IMR-90 (cell line): Measurements from ENCODE around the gene SBK2. TPM values are rescaled to one million over a fixed set of nuclear protein-coding genes. Genes with fewer than 3 reads are reported as not detected.
A peak's percentile ranks its signal among the peaks of the same experiment; 100 is the strongest.

Experiments used
- ATAC-seq: fragments of 200-7000 bp; cut with Tn5 transposase; 2 replicates; pipeline ENCODE4 v1.9.1; 2020; ENCODE audit warnings: low read depth, mild to moderate bottlenecking, moderate library complexity
- BruUV-seq: library from RNA; stranded (reverse); fragments of 400-500 nt; replicated peaks from 2 replicates; lab custom pipeline; 2021; lab: Mats Ljungman, UMichigan
- CTCF ChIA-PET: fragments of 300-600 bp; formaldehyde crosslinking; extraction: SDS; loops from one replicate; lab custom pipeline; 2021; ENCODE audit warnings: antibody characterized with exemption; lab: Yijun Ruan, JAX
- POLR2A ChIA-PET: fragments of 300-600 bp; sonication (Branson Sonifier 250); formaldehyde crosslinking; loops from one replicate; lab custom pipeline; 2022; ENCODE audit warnings: antibody characterized with exemption; ENCODE audit not compliant: unreplicated experiment; lab: Charles Lee
- DNase-seq: peaks from one replicate; pipeline ENCODE4 v3.0.0; 2013
- H2AFZ ChIP-seq: replicated peaks from 2 replicates; pipeline ENCODE3; 2013; ENCODE audit warnings: low read length, mild to moderate bottlenecking; ENCODE audit not compliant: poor library complexity
- H2AK5ac ChIP-seq: 2 replicates; pipeline ENCODE4 v1.6.1; 2013; ENCODE audit warnings: low read depth, low read length, inconsistent platforms
- H2AK9ac ChIP-seq: replicated peaks from 2 replicates; pipeline ENCODE3; 2013; ENCODE audit warnings: mild to moderate bottlenecking, low read depth, low read length, moderate library complexity; ENCODE audit not compliant: poor library complexity
- H2BK120ac ChIP-seq: 2 replicates; pipeline ENCODE4 v1.6.1; 2013; ENCODE audit warnings: low read depth, low read length, inconsistent platforms
- H2BK15ac ChIP-seq: 3 replicates; pipeline ENCODE4 v1.6.1; 2013; ENCODE audit warnings: low read depth, low read length, inconsistent platforms
- H2BK20ac ChIP-seq: 2 replicates; pipeline ENCODE4 v1.6.1; 2013; ENCODE audit warnings: low read depth, mild to moderate bottlenecking, inconsistent platforms, low read length, moderate library complexity
- H2BK5ac ChIP-seq: 2 replicates; pipeline ENCODE4 v1.6.1; 2013; ENCODE audit warnings: mild to moderate bottlenecking, low read depth, low read length, inconsistent platforms; ENCODE audit not compliant: poor library complexity, severe bottlenecking
- H3K14ac ChIP-seq: replicated peaks from 2 replicates; pipeline ENCODE4 v1.6.1; 2013; ENCODE audit warnings: low read depth, low read length, inconsistent platforms
- H3K18ac ChIP-seq: 2 replicates; pipeline ENCODE4 v1.6.1; 2013; ENCODE audit warnings: low read depth, low read length, control low read depth
- H3K23ac ChIP-seq: 2 replicates; pipeline ENCODE4 v1.6.1; 2013; ENCODE audit warnings: low read depth, low read length, inconsistent platforms
- H3K27ac ChIP-seq: 2 replicates; pipeline ENCODE4 v1.5.1; 2013; ENCODE audit warnings: mild to moderate bottlenecking, control low read depth, low read length; ENCODE audit not compliant: insufficient read depth
- H3K27me3 ChIP-seq: 2 replicates; pipeline ENCODE4 v1.6.1; 2013; ENCODE audit warnings: low read length; ENCODE audit not compliant: control insufficient read depth, insufficient read depth
- H3K36me3 ChIP-seq: 2 replicates; pipeline ENCODE4 v1.6.1; 2013; ENCODE audit warnings: low read length, mixed read lengths; ENCODE audit not compliant: control insufficient read depth, insufficient read depth
- H3K4ac ChIP-seq: 2 replicates; pipeline ENCODE4 v1.6.1; 2013; ENCODE audit warnings: low read depth, low read length, inconsistent platforms
- H3K4me1 ChIP-seq: 2 replicates; pipeline ENCODE4 v1.6.1; 2013; ENCODE audit warnings: low read length, mixed read lengths; ENCODE audit not compliant: control insufficient read depth, insufficient read depth
- H3K4me2 ChIP-seq: 2 replicates; pipeline ENCODE4 v1.6.1; 2013; ENCODE audit warnings: low read depth, mild to moderate bottlenecking, control low read depth, low read length, moderate library complexity
- H3K4me3 ChIP-seq: 2 replicates; pipeline ENCODE4 v1.5.1; 2013; ENCODE audit warnings: low read depth, mild to moderate bottlenecking, control low read depth, low read length, moderate library complexity; ENCODE audit not compliant: insufficient read depth
- H3K56ac ChIP-seq: 2 replicates; pipeline ENCODE4 v1.6.1; 2013; ENCODE audit warnings: low read length, inconsistent platforms; ENCODE audit not compliant: insufficient read depth; ENCODE audit errors: extremely low read depth
- H3K79me1 ChIP-seq, 2 experiments: 2 replicates each; pipeline ENCODE4 v1.6.1; 2013; ENCODE audit warnings: low read length in 2 of 2, inconsistent platforms in 1 of 2, low read depth in 1 of 2
- H3K9ac ChIP-seq: 2 replicates; pipeline ENCODE4 v1.6.1; 2013; ENCODE audit warnings: low read depth, low read length, control low read depth
- H3K9me1 ChIP-seq: 2 replicates; pipeline ENCODE4 v1.6.1; 2013; ENCODE audit warnings: low read length, inconsistent platforms; ENCODE audit not compliant: insufficient read depth
- H3K9me3 ChIP-seq: 2 replicates; pipeline ENCODE4 v1.6.1; 2013; ENCODE audit warnings: low read length; ENCODE audit not compliant: control insufficient read depth, insufficient read depth
- H4K20me1 ChIP-seq: 2 replicates; pipeline ENCODE4 v1.6.1; 2013; ENCODE audit warnings: low read length, inconsistent platforms; ENCODE audit not compliant: insufficient read depth
- H4K5ac ChIP-seq: 2 replicates; pipeline ENCODE4 v1.6.1; 2013; ENCODE audit warnings: mild to moderate bottlenecking, low read depth, low read length, control low read depth
- H4K8ac ChIP-seq, 2 experiments: 2 replicates each; pipeline ENCODE4 v1.6.1; 2013; ENCODE audit warnings: low read depth in 2 of 2, low read length in 2 of 2, control low read depth in 1 of 2, inconsistent platforms in 1 of 2
- H4K91ac ChIP-seq: 2 replicates; pipeline ENCODE4 v1.6.1; 2013; ENCODE audit warnings: low read depth, low read length, inconsistent platforms; ENCODE audit not compliant: insufficient read depth
- WGBS, 2 experiments: methylation state at CpG; one replicate each; pipeline versions ENCODE4 v1.1.5 to v1.1.7; 2013; ENCODE audit warnings: missing lambda C conversion rate in 2 of 2; ENCODE audit not compliant: insufficient read length in 1 of 2; ENCODE audit errors: extremely low coverage in 2 of 2; 5-methylcytosine and 5-hydroxymethylcytosine counted together
- dilution Hi-C: fragments of 300-500 bp; cut with HindIII; formaldehyde crosslinking; loops from one replicate; pipeline ENCODE4 v1.14.3; 2018; ENCODE audit warnings: low sequenced_read_pairs; ENCODE audit not compliant: unreplicated experiment
- in situ Hi-C: fragments of 300-500 bp; cut with MboI; formaldehyde crosslinking; loops from 3 replicates; pipeline ENCODE4 v1.14.3; 2019; ENCODE audit warnings: low sequenced_read_pairs, inconsistent platforms, mixed read lengths
- intact Hi-C: fragments of 100-400 bp; cut with micrococcal nuclease; formaldehyde crosslinking; loops from 2 replicates; pipeline ENCODE4 v1.10.0; 2022
- polyA plus RNA-seq, 3 experiments: library from polyadenylated mRNA; depleted of rRNA; stranded (reverse); fragments of >200 nt; gene quantifications; 2 replicates each; pipeline ENCODE4 v1.2.3, GENCODE V29; 2012; ENCODE audit warnings: low replicate concordance in 1 of 3
- total RNA-seq: library from RNA; depleted of rRNA; stranded (reverse); fragments of >200 nt; gene quantifications from 2 replicates; pipeline ENCODE4 v1.2.3, GENCODE V29; 2012
- TF ChIP-seq, protein P1 (sequence below): conservative IDR thresholded peaks from 2 replicates; pipeline ENCODE4 v1.5.1; 2012; ENCODE audit warnings: mild to moderate bottlenecking, low read depth, low read length, improper control_type of control experiment

SBK2 gene
- total and polyA plus RNA-seq, 2 of the 4 experiments (the other 2 are of a cell fraction), result 0.48 TPM; not detected in 1

DNA sequence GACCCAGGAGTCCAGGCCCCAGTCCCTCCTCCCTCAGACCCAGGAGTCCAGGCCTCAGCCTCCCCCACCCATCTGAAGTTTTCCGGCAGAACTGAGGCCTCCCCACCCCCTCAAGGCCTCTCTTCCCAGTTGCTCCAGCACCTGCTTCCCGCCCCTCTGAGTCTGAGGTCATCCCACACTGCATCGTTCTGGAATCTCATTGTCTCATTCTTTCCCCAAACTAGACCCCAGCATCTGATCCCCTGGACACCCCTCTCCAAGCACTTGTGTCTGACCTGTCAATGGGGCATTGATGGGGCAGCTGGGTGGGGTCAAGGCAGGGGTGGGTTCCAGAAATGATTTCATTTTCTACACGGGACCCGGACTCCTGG, 793 bp upstream of the SBK2 start:
- Histone ChIP-seq H2AFZ (peak overlapping the region; percentile 57), H3K79me1 (no peaks in the 10 kb centered on the region), H4K5ac (no peak overlapping the region), H2AK9ac (no peak overlapping the region), H3K23ac (no peak overlapping the region), H2AK5ac (no peak overlapping the region), H3K4me2 (no peak overlapping the region), H3K18ac (no peak overlapping the region), H3K4me1 (no peaks in the 10 kb centered on the region; the same call in 1 of the 2 replicates), H2BK20ac (no peak overlapping the region), H3K9me1 (0 out of 2 replicates have a peak, but pooled peaks cover 2% of the 10 kb centered on the region), H3K14ac (0 out of 2 replicates have a peak overlapping the region, but pooled peaks have one; percentile 5), H3K56ac (no peak overlapping the region), H3K4ac (peak overlapping the region; percentile 22), H2BK15ac (no peak overlapping the region), H3K9me3 (no peaks in the 10 kb centered on the region; the same call in 1 of the 2 replicates), H4K20me1 (no peaks in the 10 kb centered on the region), H3K27me3 (no peaks in the 10 kb centered on the region; the same call in 1 of the 2 replicates), H3K27ac (no peak overlapping the region), H2BK120ac (no peak overlapping the region), H4K91ac (no peak overlapping the region), H3K9ac (no peak overlapping the region), H4K8ac (peak overlapping the region; percentile 10 to 15; a peak in 1 of 4 replicates), H3K36me3 (no peaks in the 10 kb centered on the region), H2BK5ac (no peak overlapping the region), H3K4me3 (no peak overlapping the region)
- DNase-seq, result peak; percentile 69
- WGBS, 2 experiments, result 33% methylated on average over 1 of the region's 5 CpGs; no CpG with 5 or more reads in 1 of the 2 experiments
- ChIA-PET POLR2A (no interaction called here), CTCF (no interaction called here)
- ATAC-seq, result peak; percentile 52
- dilution Hi-C loops (no loop called here), intact Hi-C loops (loop anchor here (2.0 kb wide), 1 partner anchor 21 kb away; no protein-coding TSS in a partner anchor), in situ Hi-C loops (no loop called here)
- no TSS peak for BruUV-seq
- TF ChIP-seq, protein P1, sequence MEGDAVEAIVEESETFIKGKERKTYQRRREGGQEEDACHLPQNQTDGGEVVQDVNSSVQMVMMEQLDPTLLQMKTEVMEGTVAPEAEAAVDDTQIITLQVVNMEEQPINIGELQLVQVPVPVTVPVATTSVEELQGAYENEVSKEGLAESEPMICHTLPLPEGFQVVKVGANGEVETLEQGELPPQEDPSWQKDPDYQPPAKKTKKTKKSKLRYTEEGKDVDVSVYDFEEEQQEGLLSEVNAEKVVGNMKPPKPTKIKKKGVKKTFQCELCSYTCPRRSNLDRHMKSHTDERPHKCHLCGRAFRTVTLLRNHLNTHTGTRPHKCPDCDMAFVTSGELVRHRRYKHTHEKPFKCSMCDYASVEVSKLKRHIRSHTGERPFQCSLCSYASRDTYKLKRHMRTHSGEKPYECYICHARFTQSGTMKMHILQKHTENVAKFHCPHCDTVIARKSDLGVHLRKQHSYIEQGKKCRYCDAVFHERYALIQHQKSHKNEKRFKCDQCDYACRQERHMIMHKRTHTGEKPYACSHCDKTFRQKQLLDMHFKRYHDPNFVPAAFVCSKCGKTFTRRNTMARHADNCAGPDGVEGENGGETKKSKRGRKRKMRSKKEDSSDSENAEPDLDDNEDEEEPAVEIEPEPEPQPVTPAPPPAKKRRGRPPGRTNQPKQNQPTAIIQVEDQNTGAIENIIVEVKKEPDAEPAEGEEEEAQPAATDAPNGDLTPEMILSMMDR, result no peak
